ENCODE results near the gene MRPL36.

GRCh38 chr5:1824903-1825841 is 25.5 kb upstream of the MRPL36 start:
- TF ChIP-seq CTCF (IDR thresholded peaks at IDR 0.05) (no peak), POLR2A (IDR thresholded peaks at IDR 0.05) (no peak)

Measured in breast epithelium (tissue), 3 donors.